Urothelium cell line (cell line): ENCODE results near the gene PLEKHG5.

Experiments
- DNase-seq: peaks from one replicate; pipeline ENCODE4 v3.0.0; 2011; ENCODE audit warnings: low spot score, mixed read lengths
- FAIRE-seq: peaks from 2 replicates; lab custom pipeline; 2011; peaks lifted over from hg19 to GRCh38; lab: Jason Lieb, UNC

PLEKHG5 gene

GRCh38 chr1:6511561-6512244, 20.2 kb upstream of the PLEKHG5 start:
- DNase-seq (no peak), FAIRE-seq (no peak)

GRCh38 chr1:6511056-6511455, 19.6 kb upstream of the PLEKHG5 start:
- FAIRE-seq (no peak), DNase-seq (no peak)

GRCh38 chr1:6510493-6510892, 19.0 kb upstream of the PLEKHG5 start:
- FAIRE-seq (no peak), DNase-seq (no peak)

- no peak for FAIRE-seq
These were observed 18.4 kb upstream of the PLEKHG5 start for GRCh38 chr1:6509919-6510291.

GRCh38 chr1:6509220-6509918, 17.9 kb upstream of the PLEKHG5 start:
- no peak for FAIRE-seq
- no peak for DNase-seq

More at GRCh38 chr1:6509919-6510291, 18.4 kb upstream of the PLEKHG5 start:
- no peak for DNase-seq

GRCh38 chr1:6508816-6509189, 17.3 kb upstream of the PLEKHG5 start:
- FAIRE-seq: no peak
- DNase-seq: no peak

GRCh38 chr1:6508154-6508815, 16.8 kb upstream of the PLEKHG5 start:
- DNase-seq (no peak), FAIRE-seq (no peak)

- FAIRE-seq (no peak), DNase-seq (no peak)
These were observed 16.0 kb upstream of the PLEKHG5 start for GRCh38 chr1:6507461-6507911.

- FAIRE-seq: no peak
- DNase-seq: no peak
These were observed 15.6 kb upstream of the PLEKHG5 start for GRCh38 chr1:6507037-6507428.

GRCh38 chr1:6506210-6507036, 15.0 kb upstream of the PLEKHG5 start:
- no peak for FAIRE-seq
- DNase-seq: no peak

- FAIRE-seq: no peak
- DNase-seq: no peak
These were observed 14.1 kb upstream of the PLEKHG5 start for GRCh38 chr1:6505367-6506209.

- FAIRE-seq (no peak), DNase-seq (no peak)
These were observed 13.4 kb upstream of the PLEKHG5 start for GRCh38 chr1:6504887-6505286.

- DNase-seq (no peak), FAIRE-seq (no peak)
These were observed 12.6 kb upstream of the PLEKHG5 start for GRCh38 chr1:6503884-6504602.

- no peak for FAIRE-seq
- no peak for DNase-seq
These were observed 10.8 kb upstream of the PLEKHG5 start for GRCh38 chr1:6502000-6502891.

- FAIRE-seq (no peak), DNase-seq (no peak)
These were observed 9.9 kb upstream of the PLEKHG5 start for GRCh38 chr1:6501279-6501813.

- no peak for FAIRE-seq
- DNase-seq: no peak
These were observed 9.2 kb upstream of the PLEKHG5 start for GRCh38 chr1:6500544-6501278.

GRCh38 chr1:6499296-6499695, 7.8 kb upstream of the PLEKHG5 start:
- FAIRE-seq (no peak), DNase-seq (no peak)
